ENCODE measurements around the gene RAD51B.
A peak's percentile ranks its signal among the peaks of the same experiment; 100 is the strongest.

The RAD51B gene

DNA sequence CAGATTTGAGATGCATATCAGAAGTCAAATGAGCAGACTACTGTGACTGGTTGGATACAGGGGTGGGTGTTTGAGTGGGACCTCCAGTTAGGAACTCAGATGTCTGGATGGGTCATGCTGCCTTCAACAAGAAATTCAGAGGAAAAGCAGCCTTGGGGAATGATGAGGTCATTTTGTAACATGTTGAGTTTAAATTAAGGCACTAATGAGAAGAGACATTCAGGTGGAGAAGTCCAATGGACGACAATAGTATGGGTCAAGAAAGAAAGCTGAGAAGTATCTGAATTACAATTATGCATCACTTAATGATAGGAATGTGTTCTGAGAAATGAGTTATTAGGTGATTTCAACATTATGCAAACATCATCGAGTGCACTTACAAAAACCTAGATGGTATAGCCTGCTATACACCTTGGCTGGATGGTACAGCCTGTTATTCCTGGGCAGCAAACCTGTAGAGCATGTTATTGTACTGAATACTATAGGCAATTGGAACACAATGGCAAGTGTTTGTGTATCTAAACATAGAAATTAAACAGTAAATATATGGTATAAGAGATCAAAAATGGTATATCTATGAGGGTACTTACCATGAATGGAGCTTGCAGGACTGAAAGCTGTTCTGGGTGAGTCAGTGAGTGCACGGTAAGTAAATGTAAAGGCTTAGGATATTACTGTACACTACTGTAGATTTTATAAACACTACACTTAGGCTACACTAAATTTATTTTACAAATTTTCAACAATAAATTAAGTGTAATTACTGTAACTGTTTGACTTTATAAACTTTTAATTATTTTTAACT lies 414.7 kb downstream of the RAD51B start:
- no peak for DNase-seq (ENCODE audit: low read depth)
- no peaks in the 10 kb centered on the region for H3K36me3 ChIP-seq (ENCODE audit: control insufficient read depth, insufficient read depth, low read length, severe bottlenecking)
- H3K4me3 ChIP-seq (ENCODE audit: low read length), result no peak overlapping the region
- peaks cover 25% of the 10 kb centered on the region for H3K4me1 ChIP-seq (ENCODE audit: control insufficient read depth, insufficient read depth, low read length)
- no peak overlapping the region for H3K9ac ChIP-seq (ENCODE audit: low read length)
- no peaks in the 10 kb centered on the region for H3K9me3 ChIP-seq (ENCODE audit: control insufficient read depth, low read length)
- H3K27me3 ChIP-seq (replicated peaks; ENCODE audit: control insufficient read depth, insufficient read depth, low read length), result no peaks in the 10 kb centered on the region

DNA sequence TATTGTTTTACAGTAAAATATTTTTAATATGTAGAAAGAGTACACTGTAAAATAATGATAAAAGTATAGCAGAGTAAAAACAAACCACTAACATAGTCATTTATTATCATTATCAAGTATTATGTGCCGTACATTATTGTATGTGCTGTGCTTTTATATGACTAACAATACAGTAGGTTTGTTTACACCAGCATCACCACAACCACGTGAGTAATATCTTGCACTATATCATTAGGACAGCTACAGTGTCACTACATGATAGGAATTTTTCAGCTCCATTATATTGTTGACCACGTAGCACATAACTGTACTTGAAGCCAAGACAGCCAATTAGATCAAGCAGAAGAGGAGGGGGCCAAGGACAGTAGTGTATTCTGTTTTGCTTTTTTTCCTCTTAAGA lies 415.4 kb downstream of the RAD51B start:
- no peaks in the 10 kb centered on the region for H3K9me3 ChIP-seq (ENCODE audit: control insufficient read depth, low read length)
- H3K4me3 ChIP-seq (ENCODE audit: low read length), result no peak overlapping the region
- no peaks in the 10 kb centered on the region for H3K36me3 ChIP-seq (ENCODE audit: control insufficient read depth, insufficient read depth, low read length, severe bottlenecking)
- no peak overlapping the region for H3K9ac ChIP-seq (ENCODE audit: low read length)
- DNase-seq (ENCODE audit: low read depth), result no peak
- peaks cover 25% of the 10 kb centered on the region for H3K4me1 ChIP-seq (ENCODE audit: control insufficient read depth, insufficient read depth, low read length)
- H3K27me3 ChIP-seq (replicated peaks; ENCODE audit: control insufficient read depth, insufficient read depth, low read length), result no peaks in the 10 kb centered on the region

DNA sequence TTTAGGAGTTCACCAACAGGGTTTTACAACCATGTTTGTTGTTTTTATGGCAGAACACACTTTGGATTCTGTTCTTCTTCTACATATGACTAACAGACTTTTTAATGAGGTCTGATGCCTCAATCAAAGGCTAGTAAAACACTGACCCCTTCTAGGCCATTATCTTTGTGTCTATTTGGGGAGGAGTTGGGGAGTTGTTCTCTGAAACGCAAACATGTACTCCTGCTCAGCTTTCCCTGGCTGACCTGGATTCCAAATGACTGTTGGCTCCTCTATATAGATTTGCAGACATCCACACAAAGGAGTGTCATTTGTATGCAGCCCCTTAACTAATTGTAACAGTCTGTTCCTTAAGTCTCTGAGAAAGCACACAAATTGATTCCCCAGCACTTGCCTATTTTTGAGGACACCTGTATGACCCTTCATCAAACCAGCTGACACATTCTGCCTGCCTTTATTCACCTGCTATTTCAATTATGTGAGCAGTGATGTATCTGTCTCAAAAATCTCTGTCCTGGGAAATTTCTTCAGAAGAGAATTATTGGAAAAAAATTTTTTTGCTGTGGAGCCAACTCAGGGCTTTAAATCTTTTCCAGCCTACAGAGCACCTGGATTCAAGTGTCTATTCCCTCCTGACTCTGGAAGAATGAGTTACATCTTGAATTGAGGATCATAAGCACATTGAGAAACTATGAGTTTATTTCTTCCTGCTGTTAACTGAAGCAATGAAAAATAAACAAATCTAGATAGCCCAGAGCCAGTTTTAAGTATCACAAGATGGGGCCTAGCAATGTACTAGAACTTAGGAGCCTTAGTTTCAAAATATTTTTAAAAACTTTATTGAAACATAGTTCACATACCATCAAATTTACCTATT lies 417.2 kb downstream of the RAD51B start:
- Histone ChIP-seq H3K9me3 (ENCODE audit: control insufficient read depth, low read length) (no peaks in the 10 kb centered on the region), H3K36me3 (ENCODE audit: control insufficient read depth, insufficient read depth, low read length, severe bottlenecking) (no peaks in the 10 kb centered on the region), H3K4me3 (ENCODE audit: low read length) (no peak overlapping the region), H3K9ac (ENCODE audit: low read length) (no peak overlapping the region), H3K27me3 (replicated peaks; ENCODE audit: control insufficient read depth, insufficient read depth, low read length) (no peaks in the 10 kb centered on the region), H3K4me1 (ENCODE audit: control insufficient read depth, insufficient read depth, low read length) (peaks cover 17% of the 10 kb centered on the region)
- peak; percentile 69 for DNase-seq (ENCODE audit: low read depth)

DNA sequence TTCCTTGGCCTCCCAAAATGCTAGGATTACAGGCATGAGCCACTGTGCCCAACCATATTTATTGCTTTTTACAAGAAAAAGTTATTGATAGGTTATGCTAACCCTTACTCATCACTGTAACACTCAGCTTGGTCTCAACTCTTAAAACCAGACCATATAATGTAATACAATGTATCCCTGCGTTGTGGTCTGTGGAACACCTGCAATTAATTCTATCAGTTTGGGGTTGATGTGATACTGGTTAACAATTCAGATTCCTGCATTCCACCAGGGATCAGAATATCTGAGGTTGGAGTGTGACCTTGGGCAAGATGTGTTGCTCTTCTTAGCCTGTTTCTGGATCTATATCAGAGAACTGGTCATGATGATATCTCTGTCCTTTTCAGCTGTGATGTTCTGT lies 419.0 kb downstream of the RAD51B start:
- Histone ChIP-seq H3K9me3 (ENCODE audit: control insufficient read depth, low read length) (no peaks in the 10 kb centered on the region), H3K27me3 (replicated peaks; ENCODE audit: control insufficient read depth, insufficient read depth, low read length) (no peaks in the 10 kb centered on the region), H3K9ac (ENCODE audit: low read length) (no peak overlapping the region), H3K36me3 (ENCODE audit: control insufficient read depth, insufficient read depth, low read length, severe bottlenecking) (no peaks in the 10 kb centered on the region), H3K4me1 (ENCODE audit: control insufficient read depth, insufficient read depth, low read length) (peaks cover 4% of the 10 kb centered on the region), H3K4me3 (ENCODE audit: low read length) (no peak overlapping the region)
- no peak for DNase-seq (ENCODE audit: low read depth)

DNA sequence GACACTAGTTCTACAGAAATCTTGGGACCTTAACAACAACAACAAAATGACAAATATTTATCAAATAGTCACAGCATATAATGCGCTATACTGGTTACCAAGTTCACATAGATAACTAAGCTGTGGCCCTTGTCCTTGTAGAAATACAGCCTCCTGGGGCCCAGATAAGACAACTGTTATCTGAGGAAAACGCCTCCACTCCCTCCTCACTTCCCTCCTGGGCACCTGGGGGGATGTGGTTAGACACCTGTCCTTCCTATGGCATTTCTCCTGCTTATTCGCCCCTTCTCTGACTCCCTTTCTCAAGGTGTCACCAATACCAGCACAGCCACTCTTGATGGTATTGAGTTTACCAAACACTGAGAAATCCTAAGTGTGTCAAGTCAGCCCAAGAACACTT lies 419.4 kb downstream of the RAD51B start:
- Histone ChIP-seq H3K9ac (ENCODE audit: low read length) (no peak overlapping the region), H3K4me1 (ENCODE audit: control insufficient read depth, insufficient read depth, low read length) (peaks cover 8% of the 10 kb centered on the region), H3K9me3 (ENCODE audit: control insufficient read depth, low read length) (no peaks in the 10 kb centered on the region), H3K36me3 (ENCODE audit: control insufficient read depth, insufficient read depth, low read length, severe bottlenecking) (no peaks in the 10 kb centered on the region), H3K27me3 (replicated peaks; ENCODE audit: control insufficient read depth, insufficient read depth, low read length) (no peaks in the 10 kb centered on the region), H3K4me3 (ENCODE audit: low read length) (no peak overlapping the region)
- DNase-seq (ENCODE audit: low read depth), result no peak

DNA sequence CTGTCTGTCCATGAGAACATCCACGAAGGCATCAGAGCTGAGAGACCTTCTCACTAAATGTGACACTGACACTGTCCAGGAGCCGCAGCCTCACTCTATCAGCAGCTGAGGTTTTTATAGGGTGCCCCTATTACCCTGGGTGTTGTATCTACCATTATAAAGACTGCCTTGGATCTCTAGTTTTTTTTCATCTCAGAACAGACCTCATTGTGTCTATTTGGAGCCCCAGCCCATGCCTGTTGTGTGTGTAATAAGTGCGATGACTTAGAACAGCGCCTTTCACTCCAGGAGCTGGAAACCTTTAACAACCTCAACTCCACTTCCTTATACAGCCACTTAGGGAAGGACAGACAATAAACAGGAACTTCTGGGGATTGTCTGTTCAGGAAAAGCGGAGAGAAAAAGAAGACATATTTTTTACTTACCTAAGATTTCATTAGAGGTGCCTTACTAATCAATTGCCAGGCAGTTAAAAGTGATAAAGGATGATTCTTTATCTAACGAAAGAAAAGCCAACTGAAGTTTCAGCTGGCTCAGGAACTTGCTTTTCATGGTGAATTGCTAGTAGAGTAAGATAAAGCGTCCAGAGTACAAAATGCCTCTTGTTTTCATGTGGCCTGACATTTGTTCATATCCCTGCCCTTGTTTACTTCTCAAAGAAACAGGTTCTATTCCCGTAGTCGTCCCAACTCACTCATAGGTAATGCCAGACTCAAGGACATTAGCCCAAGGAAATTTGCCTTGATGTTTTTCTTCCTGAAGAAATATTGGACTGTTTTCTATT lies 420.6 kb downstream of the RAD51B start:
- H3K27me3 ChIP-seq (replicated peaks; ENCODE audit: control insufficient read depth, insufficient read depth, low read length), result no peaks in the 10 kb centered on the region
- H3K4me3 ChIP-seq (ENCODE audit: low read length), result no peak overlapping the region
- no peak overlapping the region for H3K9ac ChIP-seq (ENCODE audit: low read length)
- peaks cover 14% of the 10 kb centered on the region for H3K4me1 ChIP-seq (ENCODE audit: control insufficient read depth, insufficient read depth, low read length)
- DNase-seq (ENCODE audit: low read depth), result no peak
- no peaks in the 10 kb centered on the region for H3K36me3 ChIP-seq (ENCODE audit: control insufficient read depth, insufficient read depth, low read length, severe bottlenecking)
- no peaks in the 10 kb centered on the region for H3K9me3 ChIP-seq (ENCODE audit: control insufficient read depth, low read length)

DNA sequence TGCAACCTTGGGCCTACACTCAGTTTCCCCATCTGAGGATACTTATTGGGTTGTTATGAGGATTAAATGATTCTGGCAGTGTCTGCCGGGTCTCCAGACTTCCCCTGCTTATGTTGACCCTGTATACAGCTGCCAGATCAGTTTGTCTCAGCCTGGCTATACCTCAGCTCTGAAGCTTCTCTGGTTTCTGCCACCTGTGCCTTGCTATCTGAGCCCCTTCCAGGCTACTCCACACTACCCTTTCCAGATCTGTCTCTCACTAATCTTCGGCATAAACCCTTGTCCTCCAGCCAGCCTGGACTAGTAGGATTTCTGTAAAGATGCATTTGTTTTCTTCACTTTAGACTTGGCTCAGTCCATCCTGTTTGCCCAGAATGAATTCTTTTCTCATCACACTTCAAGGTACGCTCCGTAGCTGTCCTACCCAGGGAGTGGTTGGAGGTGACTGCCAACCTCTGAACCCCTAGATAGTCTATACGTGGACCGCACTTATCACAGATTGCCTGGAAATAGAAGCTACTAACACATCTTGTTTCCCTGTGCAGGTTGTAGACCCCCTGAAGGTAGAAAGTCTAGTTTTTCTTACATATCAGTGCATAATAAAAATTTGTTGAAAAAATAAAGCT lies 422.4 kb downstream of the RAD51B start:
- H3K4me1 ChIP-seq (ENCODE audit: control insufficient read depth, insufficient read depth, low read length), result peaks cover 32% of the 10 kb centered on the region
- no peak for DNase-seq (ENCODE audit: low read depth)
- no peak overlapping the region for H3K4me3 ChIP-seq (ENCODE audit: low read length)
- H3K27me3 ChIP-seq (replicated peaks; ENCODE audit: control insufficient read depth, insufficient read depth, low read length), result no peaks in the 10 kb centered on the region
- no peaks in the 10 kb centered on the region for H3K36me3 ChIP-seq (ENCODE audit: control insufficient read depth, insufficient read depth, low read length, severe bottlenecking)
- H3K9ac ChIP-seq (ENCODE audit: low read length), result no peak overlapping the region
- no peaks in the 10 kb centered on the region for H3K9me3 ChIP-seq (ENCODE audit: control insufficient read depth, low read length)

DNA sequence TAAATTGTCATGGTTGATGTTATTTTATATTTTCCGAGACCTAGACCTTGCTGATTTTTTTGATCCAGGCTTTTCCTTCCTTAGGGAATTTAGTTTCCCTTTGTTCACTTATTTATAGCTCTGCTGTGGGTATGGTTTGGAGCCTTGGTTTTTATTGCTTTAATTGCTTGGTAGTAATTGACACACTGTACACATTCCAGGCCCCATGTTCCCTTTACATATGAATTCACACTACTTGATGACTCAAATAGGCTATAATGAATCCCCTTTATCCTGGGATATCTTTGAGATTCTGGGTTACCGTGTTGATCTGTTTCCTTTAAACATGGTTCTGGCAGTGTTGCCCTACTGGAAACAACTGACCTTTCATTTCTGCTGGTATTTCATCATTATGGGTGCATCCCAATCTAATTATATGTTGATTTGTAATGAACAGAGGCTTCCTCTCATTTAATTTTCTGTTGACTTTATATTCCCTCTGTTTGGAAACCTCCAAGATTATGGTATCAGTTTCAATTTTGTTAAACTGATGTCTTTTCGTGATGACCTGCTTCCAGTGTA lies 424.0 kb downstream of the RAD51B start:
- Histone ChIP-seq H3K9me3 (ENCODE audit: control insufficient read depth, low read length) (no peaks in the 10 kb centered on the region), H3K9ac (ENCODE audit: low read length) (no peak overlapping the region), H3K36me3 (ENCODE audit: control insufficient read depth, insufficient read depth, low read length, severe bottlenecking) (no peaks in the 10 kb centered on the region), H3K4me1 (ENCODE audit: control insufficient read depth, insufficient read depth, low read length) (peaks cover 45% of the 10 kb centered on the region), H3K27me3 (replicated peaks; ENCODE audit: control insufficient read depth, insufficient read depth, low read length) (no peaks in the 10 kb centered on the region), H3K4me3 (ENCODE audit: low read length) (no peak overlapping the region)
- DNase-seq (ENCODE audit: low read depth), result no peak

DNA sequence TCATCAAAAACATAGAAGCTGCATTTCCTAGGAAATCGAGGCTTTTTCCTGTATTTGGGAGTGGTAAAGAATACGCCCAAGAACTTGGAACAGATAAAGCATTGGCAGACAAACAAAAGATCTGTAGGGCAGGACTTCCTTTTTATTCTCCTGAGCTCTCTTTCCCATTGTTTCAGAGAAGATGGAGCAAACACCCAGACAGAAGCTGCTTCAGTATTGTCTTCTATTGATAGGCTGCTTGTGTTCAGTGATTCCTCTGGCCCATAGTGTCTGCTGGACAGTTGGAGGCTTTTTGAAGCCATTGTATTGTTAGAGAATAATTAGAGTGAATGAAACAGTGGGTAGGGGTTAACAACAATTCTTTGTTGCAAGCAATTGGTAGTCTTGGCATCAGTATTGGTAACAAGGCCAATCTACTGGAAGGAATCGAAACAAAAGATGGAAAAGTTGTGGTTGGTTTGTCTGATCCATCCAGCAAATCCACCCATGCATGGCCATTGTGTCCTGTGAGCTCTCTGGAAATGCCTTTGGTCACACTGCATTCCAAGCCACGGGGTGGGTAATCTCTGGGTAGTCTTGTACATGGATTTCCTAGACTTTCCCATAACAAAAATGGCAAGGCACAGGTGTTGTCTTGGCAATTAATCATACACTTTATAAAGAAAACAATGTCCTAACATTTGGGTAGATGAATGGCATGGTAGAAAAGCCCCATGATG lies 424.8 kb downstream of the RAD51B start:
- Histone ChIP-seq H3K4me3 (ENCODE audit: low read length) (no peak overlapping the region), H3K9ac (ENCODE audit: low read length) (no peak overlapping the region), H3K4me1 (ENCODE audit: control insufficient read depth, insufficient read depth, low read length) (peaks cover 54% of the 10 kb centered on the region), H3K27me3 (replicated peaks; ENCODE audit: control insufficient read depth, insufficient read depth, low read length) (no peaks in the 10 kb centered on the region), H3K36me3 (ENCODE audit: control insufficient read depth, insufficient read depth, low read length, severe bottlenecking) (no peaks in the 10 kb centered on the region), H3K9me3 (ENCODE audit: control insufficient read depth, low read length) (no peaks in the 10 kb centered on the region)
- DNase-seq (ENCODE audit: low read depth), result no peak
